H9 (cell line): ENCODE data around the gene C2orf68. TPM values are rescaled to one million over a fixed set of nuclear protein-coding genes. Genes with fewer than 3 reads are reported as not detected.

Experiments
- DNase-seq: peaks from one replicate; pipeline ENCODE4 v3.0.0-alpha.2; 2017
- H2AFZ ChIP-seq: one replicate; pipeline ENCODE4 v1.6.1; 2013; ENCODE audit warnings: mild to moderate bottlenecking, low read length, control low read depth, moderate library complexity
- H2AK5ac ChIP-seq: 2 replicates; pipeline ENCODE4 v1.6.1; 2013; ENCODE audit warnings: low read length, control low read depth, mixed read lengths; ENCODE audit not compliant: insufficient read length
- H2BK120ac ChIP-seq: one replicate; pipeline ENCODE4 v1.6.1; 2013; ENCODE audit warnings: low read depth, mild to moderate bottlenecking, low read length, control low read depth, inconsistent platforms; ENCODE audit not compliant: poor library complexity, severe bottlenecking
- H2BK12ac ChIP-seq: 2 replicates; pipeline ENCODE4 v1.6.1; 2013; ENCODE audit warnings: low read length, control low read depth, mixed read lengths, low read depth; ENCODE audit not compliant: insufficient read length
- H2BK15ac ChIP-seq: 2 replicates; pipeline ENCODE4 v1.6.1; 2013; ENCODE audit warnings: low read depth, low read length, control low read depth
- H2BK20ac ChIP-seq: one replicate; pipeline ENCODE4 v1.6.1; 2013; ENCODE audit warnings: low read depth, mild to moderate bottlenecking, low read length, control low read depth, inconsistent platforms; ENCODE audit not compliant: poor library complexity, severe bottlenecking
- H2BK5ac ChIP-seq: 2 replicates; pipeline ENCODE4 v1.6.1; 2013; ENCODE audit warnings: low read length, control low read depth, mixed read lengths; ENCODE audit not compliant: insufficient read length
- H3K14ac ChIP-seq: 2 replicates; pipeline ENCODE4 v1.6.1; 2013; ENCODE audit warnings: low read length, control low read depth; ENCODE audit not compliant: insufficient read depth
- H3K18ac ChIP-seq: 2 replicates; pipeline ENCODE4 v1.6.1; 2013; ENCODE audit warnings: low read depth, mild to moderate bottlenecking, mixed read lengths, low read length, control low read depth; ENCODE audit not compliant: insufficient read length
- H3K23ac ChIP-seq: 2 replicates; pipeline ENCODE4 v1.6.1; 2013; ENCODE audit warnings: low read length, control low read depth, mixed read lengths, low read depth; ENCODE audit not compliant: insufficient read length
- H3K23me2 ChIP-seq: 2 replicates; pipeline ENCODE4 v1.6.1; 2013; ENCODE audit warnings: low read depth, mild to moderate bottlenecking, mixed read lengths, low read length, control low read depth; ENCODE audit not compliant: insufficient read length, poor library complexity, severe bottlenecking
- H3K27ac ChIP-seq: 2 replicates; pipeline ENCODE4 v1.5.1; 2013; ENCODE audit warnings: low read length, control low read depth, mixed read lengths, low read depth; ENCODE audit not compliant: insufficient read length
- H3K27me3 ChIP-seq: 2 replicates; pipeline ENCODE4 v1.6.1; 2013; ENCODE audit warnings: low read length, control low read depth, inconsistent platforms; ENCODE audit not compliant: insufficient read depth
- H3K4ac ChIP-seq: 2 replicates; pipeline ENCODE4 v1.6.1; 2013; ENCODE audit warnings: low read depth, mild to moderate bottlenecking, control low read depth, inconsistent platforms, low read length, moderate library complexity
- H3K4me1 ChIP-seq: 2 replicates; pipeline ENCODE4 v1.6.1; 2013; ENCODE audit warnings: low read length, control low read depth, inconsistent platforms; ENCODE audit not compliant: insufficient read depth
- H3K4me2 ChIP-seq: 2 replicates; pipeline ENCODE4 v1.6.1; 2013; ENCODE audit warnings: low read length, control low read depth, mixed read lengths; ENCODE audit not compliant: insufficient read length, insufficient read depth
- H3K56ac ChIP-seq: 2 replicates; pipeline ENCODE4 v1.6.1; 2013; ENCODE audit warnings: low read depth, mild to moderate bottlenecking, mixed read lengths, low read length, control low read depth; ENCODE audit not compliant: insufficient read length
- H3K79me1 ChIP-seq: 2 replicates; pipeline ENCODE4 v1.6.1; 2013; ENCODE audit warnings: low read depth, mild to moderate bottlenecking, moderate library complexity, low read length, control low read depth, inconsistent platforms; ENCODE audit not compliant: insufficient read depth, poor library complexity, severe bottlenecking
- H3K79me2 ChIP-seq: 2 replicates; pipeline ENCODE4 v1.6.1; 2013; ENCODE audit warnings: low read length, control low read depth, inconsistent platforms; ENCODE audit not compliant: insufficient read depth
- H3K9ac ChIP-seq: 2 replicates; pipeline ENCODE4 v1.6.1; 2013; ENCODE audit warnings: low read length, control low read depth, mixed read lengths; ENCODE audit not compliant: insufficient read length; ENCODE audit errors: extremely low read depth
- H3K9me3 ChIP-seq: one replicate; pipeline ENCODE4 v1.6.1; 2013; ENCODE audit warnings: low read depth, low read length, inconsistent platforms; ENCODE audit not compliant: control insufficient read depth
- H3T11ph ChIP-seq: one replicate; pipeline ENCODE4 v1.6.1; 2013; ENCODE audit warnings: mild to moderate bottlenecking, low read length, control low read depth, inconsistent platforms
- H4K20me1 ChIP-seq: one replicate; pipeline ENCODE4 v1.6.1; 2013; ENCODE audit not compliant: control insufficient read depth, insufficient read length, insufficient read depth
- H4K5ac ChIP-seq: 2 replicates; pipeline ENCODE4 v1.6.1; 2013; ENCODE audit warnings: low read depth, mild to moderate bottlenecking, mixed read lengths, low read length, control low read depth; ENCODE audit not compliant: insufficient read length
- H4K8ac ChIP-seq: replicated peaks from 2 replicates; pipeline ENCODE4 v1.6.1; 2013; ENCODE audit warnings: low read length, control low read depth, mixed read lengths, low read depth; ENCODE audit not compliant: insufficient read length
- H4K91ac ChIP-seq: 2 replicates; pipeline ENCODE4 v1.6.1; 2013; ENCODE audit warnings: low read depth, mild to moderate bottlenecking, moderate library complexity, mixed read lengths, low read length, control low read depth; ENCODE audit not compliant: insufficient read length
- H3K27ac Mint-ChIP-seq, 3 experiments: 2 replicates in 2 of 3; 3 replicates in 1 of 3; pipeline ENCODE4 v1.8.0; 2020 to 2021; ENCODE audit warnings: mixed read lengths in 3 of 3, mild to moderate bottlenecking in 1 of 3, moderate library complexity in 1 of 3
- H3K27me3 Mint-ChIP-seq: 2 replicates; pipeline ENCODE4 v1.8.0; 2021; ENCODE audit warnings: low read depth, mild to moderate bottlenecking, moderate library complexity, mixed read lengths
- H3K36me3 Mint-ChIP-seq, 3 experiments: 2 replicates in 2 of 3; 3 replicates in 1 of 3; pipeline ENCODE4 v1.8.0; 2020 to 2021; ENCODE audit warnings: low read depth in 3 of 3, mixed read lengths in 3 of 3; ENCODE audit not compliant: insufficient read depth in 1 of 3
- H3K4me1 Mint-ChIP-seq, 2 experiments: 2 replicates each; pipeline ENCODE4 v1.8.0; 2020; ENCODE audit warnings: mixed read lengths in 2 of 2
- H3K4me3 Mint-ChIP-seq, 2 experiments: 2 replicates in 1 of 2; 3 replicates in 1 of 2; pipeline ENCODE4 v1.8.0; 2020 to 2021; ENCODE audit warnings: mild to moderate bottlenecking in 2 of 2, mixed read lengths in 2 of 2, moderate library complexity in 1 of 2
- H3K9me3 Mint-ChIP-seq, 2 experiments: 2 replicates in 1 of 2; 3 replicates in 1 of 2; pipeline ENCODE4 v1.8.0; 2020; ENCODE audit warnings: mild to moderate bottlenecking in 2 of 2, mixed read lengths in 2 of 2, moderate library complexity in 1 of 2
- WGBS: extraction: QIAGEN DNeasy Blood & Tissue Kit; methylation state at CpG from one replicate; pipeline ENCODE4 v1.1.7; 2013; ENCODE audit warnings: missing lambda C conversion rate, low lambda C conversion rate, mixed read lengths; ENCODE audit not compliant: insufficient read length; ENCODE audit errors: extremely low coverage; 5-methylcytosine and 5-hydroxymethylcytosine counted together
- total RNA-seq: library from RNA; stranded (reverse); gene quantifications from 2 replicates; pipeline ENCODE4 v1.2.1, GENCODE V29; 2021
- TF ChIP-seq, protein P1 (sequence below): fragments of 200-600 bp; sonication (generic); conservative IDR thresholded peaks from 3 replicates; pipeline ENCODE4 v1.8.0; 2021; ENCODE audit warnings: antibody characterized with exemption, mild to moderate bottlenecking

The C2orf68 gene
- total RNA-seq, 1 experiment from 2014 or later: 39.6 TPM

DNA sequence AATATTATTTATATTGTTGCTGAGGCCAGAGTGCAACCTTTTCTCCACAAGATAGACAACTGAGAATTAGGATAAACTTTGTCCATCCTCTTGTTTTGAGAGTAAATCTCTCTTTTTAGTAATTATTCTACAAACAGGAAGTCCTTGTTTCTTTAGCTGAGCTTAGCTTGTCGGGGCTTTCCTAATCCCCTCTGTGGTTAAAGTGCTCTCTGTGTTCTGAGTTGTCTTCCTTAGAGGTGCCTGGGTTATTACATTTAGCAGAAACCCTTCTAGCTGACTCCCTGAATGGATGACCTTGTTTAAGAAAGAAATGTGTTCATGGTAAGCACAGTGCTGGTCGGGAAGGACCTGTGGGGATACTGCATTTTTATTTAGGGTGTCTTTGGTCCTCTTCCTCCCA lies 16.8 kb upstream of the C2orf68 start:
- TF ChIP-seq, protein P1, sequence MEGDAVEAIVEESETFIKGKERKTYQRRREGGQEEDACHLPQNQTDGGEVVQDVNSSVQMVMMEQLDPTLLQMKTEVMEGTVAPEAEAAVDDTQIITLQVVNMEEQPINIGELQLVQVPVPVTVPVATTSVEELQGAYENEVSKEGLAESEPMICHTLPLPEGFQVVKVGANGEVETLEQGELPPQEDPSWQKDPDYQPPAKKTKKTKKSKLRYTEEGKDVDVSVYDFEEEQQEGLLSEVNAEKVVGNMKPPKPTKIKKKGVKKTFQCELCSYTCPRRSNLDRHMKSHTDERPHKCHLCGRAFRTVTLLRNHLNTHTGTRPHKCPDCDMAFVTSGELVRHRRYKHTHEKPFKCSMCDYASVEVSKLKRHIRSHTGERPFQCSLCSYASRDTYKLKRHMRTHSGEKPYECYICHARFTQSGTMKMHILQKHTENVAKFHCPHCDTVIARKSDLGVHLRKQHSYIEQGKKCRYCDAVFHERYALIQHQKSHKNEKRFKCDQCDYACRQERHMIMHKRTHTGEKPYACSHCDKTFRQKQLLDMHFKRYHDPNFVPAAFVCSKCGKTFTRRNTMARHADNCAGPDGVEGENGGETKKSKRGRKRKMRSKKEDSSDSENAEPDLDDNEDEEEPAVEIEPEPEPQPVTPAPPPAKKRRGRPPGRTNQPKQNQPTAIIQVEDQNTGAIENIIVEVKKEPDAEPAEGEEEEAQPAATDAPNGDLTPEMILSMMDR: no peak
- Histone ChIP-seq H2BK120ac (no peak overlapping the region), H3K14ac (no peak overlapping the region), H4K5ac (no peak overlapping the region), H4K20me1 (no peaks in the 10 kb centered on the region), H3K4me1 (no peaks in the 10 kb centered on the region), H2AFZ (no peak overlapping the region), H3T11ph (no peak overlapping the region), H3K27me3 (no peaks in the 10 kb centered on the region), H2AK5ac (no peak overlapping the region), H2BK20ac (no peak overlapping the region), H3K23ac (no peak overlapping the region), H2BK5ac (no peak overlapping the region), H3K79me1 (no peaks in the 10 kb centered on the region), H3K9me3 (no peaks in the 10 kb centered on the region), H2BK15ac (no peak overlapping the region), H3K4ac (no peak overlapping the region), H3K23me2 (no peaks in the 10 kb centered on the region), H4K8ac (no peak overlapping the region), H4K91ac (no peak overlapping the region), H3K56ac (no peak overlapping the region), H2BK12ac (no peak overlapping the region), H3K9ac (no peak overlapping the region), H3K79me2 (no peaks in the 10 kb centered on the region), H3K18ac (no peak overlapping the region), H3K4me2 (no peak overlapping the region), H3K27ac (no peak overlapping the region)
- WGBS: no CpG with 5 or more reads among the region's 2 CpGs
- DNase-seq: no peak
- H3K27ac Mint-ChIP-seq: peak overlapping the region in 1 of 3 experiments; percentile 55; a peak in 2 of 7 replicates
- no peaks in the 10 kb centered on the region for H3K4me1 Mint-ChIP-seq
- peaks cover 60 to 93% (median 86%) of the 10 kb centered on the region in 3 experiments for H3K36me3 Mint-ChIP-seq
- no peaks in the 10 kb centered on the region for H3K27me3 Mint-ChIP-seq
- no peaks in the 10 kb centered on the region for H3K9me3 Mint-ChIP-seq
- no peak overlapping the region for H3K4me3 Mint-ChIP-seq
